Measurements from ENCODE around the gene RRAD.

RRAD gene

GRCh38 chr16:66933776-66934137, 8.4 kb upstream of the RRAD start:
- no peak for DNase-seq

DNA sequence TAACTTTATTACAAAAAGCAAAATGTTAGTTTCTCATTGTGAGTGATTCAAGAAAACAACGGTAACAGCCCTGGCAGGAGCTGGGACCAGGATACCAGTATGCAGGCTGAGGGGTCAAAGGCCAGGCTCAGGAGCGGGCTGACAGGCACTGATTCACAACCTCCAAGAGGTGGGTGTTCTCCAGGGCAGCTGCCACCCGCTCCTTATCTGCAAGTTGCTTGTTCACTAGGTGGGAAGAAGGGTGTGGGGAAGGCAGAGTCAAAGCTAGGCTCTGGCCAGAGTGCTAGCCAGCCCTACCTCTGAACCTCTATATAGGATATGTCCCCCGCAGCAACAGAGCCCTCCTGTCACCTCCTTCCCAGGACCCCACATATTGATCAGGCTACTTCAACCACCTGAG, 6.7 kb upstream of the RRAD start:
- DNase-seq: no peak

- no peak for DNase-seq
Observed at GRCh38 chr16:66931665-66932064, 6.3 kb upstream of the RRAD start.

DNA sequence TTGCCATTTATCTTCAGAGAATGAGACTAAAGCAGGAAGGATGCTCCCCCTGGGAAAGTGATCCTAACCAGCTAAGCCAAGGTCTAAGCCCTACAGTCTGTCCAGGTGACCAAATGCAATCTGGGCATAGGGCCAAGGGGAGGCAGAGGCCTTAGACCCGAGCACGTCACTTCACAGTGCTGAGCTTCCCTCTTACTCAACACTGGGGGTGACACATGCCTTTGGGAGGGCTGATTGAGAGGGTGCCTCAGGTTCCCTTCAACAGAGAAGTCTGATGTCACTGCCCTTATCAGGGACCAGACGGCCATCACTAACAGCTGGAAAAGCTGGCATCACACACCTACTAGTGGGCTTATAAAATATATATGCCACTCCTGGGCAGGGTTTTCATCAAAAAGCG, 4.9 kb upstream of the RRAD start:
- DNase-seq: no peak

DNA sequence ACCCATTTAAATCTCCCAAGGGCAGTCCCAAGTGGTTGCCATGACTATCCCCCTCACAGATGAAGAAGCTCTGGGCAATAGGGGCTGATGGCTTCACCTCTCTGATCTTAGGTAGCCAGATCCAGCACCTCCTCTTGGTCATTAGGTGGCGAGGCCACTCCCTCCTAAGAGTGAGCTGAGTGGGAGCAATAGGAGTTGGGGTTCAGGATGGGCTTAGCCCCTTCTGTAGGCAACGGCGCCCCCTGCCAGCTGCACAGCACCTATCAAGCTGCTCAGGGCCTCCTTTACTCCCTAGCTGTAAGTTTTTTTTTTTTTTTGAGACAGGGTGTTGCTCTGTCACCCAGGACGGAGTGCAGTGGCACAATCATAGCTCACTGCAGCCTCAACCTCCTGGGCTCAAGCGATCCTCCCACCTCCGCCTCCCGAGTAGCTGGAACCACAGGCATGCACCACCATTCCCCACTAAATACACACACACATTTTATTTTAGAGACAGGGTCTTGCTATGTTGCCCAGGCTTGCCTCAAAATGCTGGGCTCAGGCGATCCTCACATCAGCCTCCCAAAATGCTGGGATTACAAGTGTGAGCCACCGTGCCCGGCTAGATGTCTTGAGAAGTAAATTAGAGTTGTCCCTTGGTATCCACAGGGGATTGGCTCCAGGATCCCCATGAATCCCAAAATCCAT, 3.5 kb upstream of the RRAD start:
- DNase-seq: no peak

GRCh38 chr16:66927918-66928649, 2.7 kb upstream of the RRAD start:
- DNase-seq: no peak

- no peak for DNase-seq
Observed at GRCh38 chr16:66926961-66927436, 1.7 kb upstream of the RRAD start.

DNA sequence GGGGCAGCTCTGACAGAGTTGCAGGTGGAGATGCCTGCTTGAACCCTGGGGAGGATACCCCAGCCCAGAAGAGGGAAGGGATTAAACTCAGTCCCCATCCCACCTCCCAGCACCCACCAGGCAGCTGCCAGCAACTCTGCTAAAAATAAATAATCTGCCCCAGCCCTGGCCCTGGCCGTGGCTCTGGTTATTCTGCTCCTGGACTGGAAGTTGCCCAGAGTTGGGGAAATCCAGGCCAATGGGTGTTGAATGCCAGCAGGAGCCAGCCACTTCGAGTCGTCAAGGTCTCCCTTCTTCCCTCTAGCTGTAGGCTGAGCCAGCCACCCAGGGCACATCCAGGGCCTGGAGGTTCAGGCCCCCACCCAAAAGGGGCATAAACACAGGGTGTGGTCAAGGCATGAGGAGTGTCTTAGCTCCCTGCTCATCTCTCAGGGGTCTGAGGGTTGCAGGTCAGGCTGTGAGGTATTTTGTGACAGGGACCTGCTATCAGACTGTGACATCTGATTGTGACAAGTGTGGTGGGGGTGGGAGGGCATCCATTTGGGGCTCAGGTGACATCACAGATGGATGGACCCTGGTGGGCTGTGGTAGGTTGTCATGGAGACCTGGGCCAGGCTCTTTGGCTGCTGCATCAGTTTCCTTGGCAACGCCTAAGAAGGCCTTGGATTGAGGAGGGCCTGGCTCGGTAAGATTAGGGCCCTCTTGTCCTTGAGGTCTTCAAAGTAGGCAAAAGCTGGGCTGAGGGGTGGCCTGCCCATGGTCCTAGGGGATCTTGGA, 1.0 kb upstream of the RRAD start:
- no peak for DNase-seq

- no peak for DNase-seq
Observed at GRCh38 chr16:66924527-66925321, 611 bp downstream of the RRAD start.

DNA sequence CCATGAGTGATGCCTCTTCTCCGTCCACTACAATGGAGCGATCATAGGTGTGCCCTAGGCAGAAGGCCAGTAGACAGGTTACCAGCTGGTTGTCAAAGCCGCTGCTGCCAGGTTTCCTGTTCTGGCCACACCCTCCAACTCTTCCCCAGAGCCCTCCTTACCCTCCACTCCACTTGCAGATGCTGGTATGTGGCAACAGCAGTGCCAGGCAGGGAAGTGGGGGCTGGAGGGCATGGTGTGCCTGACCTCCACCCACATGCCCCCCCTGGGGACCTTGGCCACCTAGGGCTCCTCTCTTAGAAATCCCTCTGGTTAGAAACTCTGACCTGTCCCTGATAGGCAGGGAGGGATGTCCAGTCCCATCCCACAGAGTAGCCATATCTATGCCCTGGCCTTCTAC, 1.5 kb downstream of the RRAD start:
- DNase-seq: no peak

DNA sequence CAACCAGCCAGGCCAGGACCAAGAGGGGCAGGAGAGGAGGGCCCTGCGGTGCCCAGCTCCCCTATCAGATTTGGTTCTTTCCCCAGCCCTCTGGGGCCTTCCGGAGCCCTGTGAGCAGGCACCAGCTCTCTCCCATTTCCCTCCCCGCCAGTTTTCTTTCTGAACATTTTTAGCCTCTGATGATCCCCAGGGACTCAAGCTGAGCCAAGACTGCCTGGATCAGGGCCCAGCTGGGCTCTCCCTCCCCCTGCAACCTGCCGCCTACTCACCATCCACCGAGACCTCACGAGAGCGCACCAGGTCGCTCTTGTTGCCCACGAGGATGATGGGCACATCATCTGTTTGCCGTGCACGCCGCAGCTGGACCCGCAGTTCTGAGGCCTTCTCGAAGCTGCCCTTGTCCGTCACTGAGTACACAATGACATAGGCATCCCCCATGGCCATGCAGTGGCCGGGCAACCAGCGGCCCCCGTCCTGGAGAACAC, 2.0 kb downstream of the RRAD start:
- no peak for DNase-seq

- no peak for DNase-seq
Observed at GRCh38 chr16:66921729-66922450, 3.4 kb downstream of the RRAD start.

GRCh38 chr16:66920924-66921680, 4.2 kb downstream of the RRAD start:
- DNase-seq: no peak

DNA sequence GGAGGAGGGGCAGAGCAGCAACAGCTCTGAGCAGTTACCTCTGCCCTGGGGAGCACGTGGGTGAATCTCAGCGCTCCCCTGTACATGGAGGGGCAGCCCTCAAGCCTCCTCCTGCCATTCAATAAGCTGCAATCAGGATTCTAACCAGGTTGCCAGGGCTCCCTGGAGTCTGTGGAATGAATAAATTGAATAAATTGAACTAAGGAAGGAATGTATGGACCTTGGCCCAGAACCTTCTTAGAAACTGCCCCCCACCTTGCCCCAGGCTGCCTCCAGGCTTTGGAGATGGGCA, 5.1 kb downstream of the RRAD start:
- no peak for DNase-seq

DNA sequence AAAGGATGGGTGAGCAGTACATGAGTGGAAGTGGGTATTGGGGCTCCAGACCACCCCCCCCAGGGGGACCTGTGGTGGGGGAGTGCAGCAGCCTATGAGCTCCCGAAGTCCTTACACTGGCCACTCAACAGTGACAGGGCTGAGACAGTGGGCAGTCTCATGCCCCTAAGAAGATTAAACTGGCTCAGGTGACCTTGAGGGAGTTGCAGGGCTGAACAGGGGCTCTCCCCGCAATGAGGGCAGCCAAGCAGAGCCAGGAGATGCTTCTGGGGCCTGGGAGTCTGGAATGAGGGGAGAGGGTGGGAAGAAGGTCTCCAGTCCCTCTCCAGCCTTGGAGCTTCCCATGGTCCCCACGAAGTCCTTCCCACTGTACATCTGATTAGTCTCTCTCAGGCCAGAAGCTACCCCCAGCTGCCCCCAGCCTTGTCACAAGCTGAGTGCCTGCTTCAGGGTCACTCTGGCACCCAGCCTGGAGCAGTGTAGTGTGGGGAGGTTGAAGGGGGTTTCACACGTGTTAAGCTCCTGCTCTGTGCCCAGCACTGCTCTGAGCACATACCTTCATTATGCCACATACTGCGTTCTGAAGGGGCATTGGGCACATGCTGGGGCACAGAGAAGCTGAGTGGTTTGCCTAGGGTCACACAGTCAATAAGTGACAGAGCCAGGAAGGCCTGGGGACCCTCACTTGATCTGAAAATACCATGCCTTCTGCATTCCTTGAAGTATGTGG, 5.6 kb downstream of the RRAD start:
- DNase-seq: no peak

DNA sequence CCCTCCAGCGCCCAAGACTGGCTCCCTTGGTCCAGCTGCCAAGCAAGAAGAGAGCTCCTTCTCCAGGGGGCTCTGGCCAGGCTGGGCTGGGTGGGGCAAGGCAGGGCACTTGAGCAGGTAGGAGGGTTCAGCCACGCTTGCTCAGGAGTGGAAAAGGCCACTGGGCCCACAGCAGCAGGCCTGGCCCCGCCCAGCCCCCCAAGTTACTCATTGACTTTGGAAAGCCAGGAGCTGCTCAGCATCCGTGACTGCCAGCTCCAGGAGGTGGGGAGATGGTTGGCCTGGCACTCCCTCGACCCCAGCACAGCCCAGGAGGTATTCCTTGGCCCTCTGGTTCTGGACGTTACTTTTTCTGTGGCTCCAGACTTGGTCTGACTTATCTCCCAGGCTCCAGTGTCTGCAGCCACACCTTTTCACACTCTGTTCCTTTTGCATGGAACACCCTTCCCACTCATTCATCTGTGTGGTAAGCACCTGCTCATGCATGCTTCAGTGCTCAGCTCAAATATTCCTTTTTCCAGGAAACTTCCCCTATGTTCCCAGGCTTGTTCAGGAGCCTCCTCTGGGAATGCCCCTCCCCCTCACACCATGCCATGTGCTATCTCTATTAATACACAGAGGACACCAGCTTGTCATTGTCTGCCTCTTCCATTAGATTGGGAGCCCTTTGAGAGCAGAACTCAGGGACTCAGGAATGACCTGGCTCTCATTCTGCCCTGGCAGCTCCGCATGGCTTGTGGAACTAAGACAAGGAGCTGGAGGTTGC, 6.3 kb downstream of the RRAD start, which contains the start of gene CDH16:
TSS of gene CDH16 (minus strand) at position 83 of the 766 bp plus-strand sequence. CDS start 820 bp downstream, outside the sequence.
- DNase-seq: no peak

GRCh38 chr16:66918355-66918754, 7.0 kb downstream of the RRAD start:
- no peak for DNase-seq

GRCh38 chr16:66917741-66918140, 7.6 kb downstream of the RRAD start:
- no peak for DNase-seq

GRCh38 chr16:66916518-66916917, 8.8 kb downstream of the RRAD start:
- DNase-seq: no peak

DNA sequence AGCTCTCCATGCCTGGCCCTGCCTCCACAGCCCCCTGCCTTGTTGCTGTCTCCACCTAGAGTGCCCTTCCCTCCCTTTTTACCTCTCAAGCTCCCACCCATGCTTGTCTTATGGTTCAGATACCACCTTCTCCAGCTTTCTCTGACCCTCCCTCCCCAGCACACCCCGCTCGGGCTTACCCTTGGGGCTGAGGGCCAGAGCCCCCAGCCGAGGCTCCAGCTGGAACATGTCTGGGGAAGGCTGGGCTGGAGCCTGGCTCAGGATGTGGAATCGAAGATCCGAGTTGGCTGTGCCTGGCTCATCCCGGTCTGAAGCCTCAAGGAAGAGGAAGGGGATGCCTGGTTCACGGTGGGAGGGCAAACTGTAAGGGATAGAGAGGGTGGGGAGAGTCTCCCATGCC, 10.3 kb downstream of the RRAD start:
- no peak for DNase-seq
